HG02981 (cell line): ENCODE results near the gene S100A3.

Experiments
- ATAC-seq: cut with Tn5 transposase; IDR thresholded peaks from one replicate; pipeline ENCODE4 v1.9.1; 2021; ENCODE audit warnings: mild to moderate bottlenecking, moderate library complexity; ENCODE audit not compliant: unreplicated experiment

The S100A3 gene

DNA sequence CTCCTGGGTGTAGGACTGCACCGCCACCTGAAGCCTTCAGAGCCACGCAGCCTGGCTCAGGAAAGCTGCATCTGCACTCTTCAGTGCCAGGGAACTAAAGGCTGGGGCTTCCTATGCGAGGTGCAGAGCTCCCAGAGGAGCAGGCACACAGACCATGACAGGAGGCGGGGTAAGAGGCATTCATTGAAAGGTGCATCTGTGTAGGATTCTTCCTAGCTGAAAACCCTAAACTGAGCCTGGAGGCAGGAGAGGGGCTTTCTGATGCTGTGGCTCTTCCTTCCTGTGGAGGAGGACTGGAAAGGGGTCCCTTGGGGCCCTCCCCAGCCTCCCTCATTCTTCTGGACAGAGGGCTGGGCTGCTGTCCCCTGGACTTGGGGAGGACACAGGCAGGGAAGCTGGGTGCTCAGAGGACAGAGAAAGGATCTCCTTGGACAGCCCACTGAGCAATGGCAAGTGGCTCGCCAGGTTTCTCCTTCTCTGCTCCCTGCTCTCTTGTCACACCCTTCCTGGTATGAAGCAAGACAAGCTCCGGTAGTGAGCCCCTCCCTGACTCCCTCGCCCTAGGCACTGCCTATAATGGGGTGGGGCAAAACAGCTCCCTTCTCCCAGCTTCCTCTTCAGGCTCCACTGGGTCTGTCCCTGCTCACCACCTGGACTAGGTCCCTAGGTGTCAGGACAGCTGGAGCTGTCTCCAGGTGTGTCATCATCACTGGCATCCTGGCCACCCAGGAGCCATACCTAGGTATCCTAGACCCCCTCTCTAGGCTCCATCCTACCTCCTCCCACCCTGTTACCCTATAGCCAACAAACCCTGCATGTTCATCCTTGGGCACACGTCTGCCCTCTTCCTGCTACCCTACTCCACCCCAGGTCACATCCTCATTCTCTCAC, 33.3 kb downstream of the S100A3 start:
- ATAC-seq = no peak

DNA sequence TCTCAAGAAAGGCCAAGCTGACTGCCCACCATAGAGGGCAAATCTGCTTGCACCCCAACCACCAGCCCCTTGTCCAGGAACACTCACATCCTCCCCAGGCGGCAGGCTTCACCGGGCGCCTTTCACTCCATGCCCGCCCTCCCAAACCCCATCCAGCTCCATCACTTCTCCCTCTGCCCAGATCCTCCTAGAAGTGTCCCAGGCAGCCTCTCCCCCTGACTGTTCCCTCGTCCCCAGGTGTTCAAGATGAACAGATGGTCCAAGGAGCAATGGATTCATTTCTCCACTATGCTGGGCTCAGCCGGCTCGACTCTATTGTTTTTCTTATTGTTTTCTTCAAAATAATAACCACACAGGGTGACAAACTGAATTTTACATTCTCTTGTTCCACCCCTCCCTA, 35.4 kb downstream of the S100A3 start:
- ATAC-seq = no peak

DNA sequence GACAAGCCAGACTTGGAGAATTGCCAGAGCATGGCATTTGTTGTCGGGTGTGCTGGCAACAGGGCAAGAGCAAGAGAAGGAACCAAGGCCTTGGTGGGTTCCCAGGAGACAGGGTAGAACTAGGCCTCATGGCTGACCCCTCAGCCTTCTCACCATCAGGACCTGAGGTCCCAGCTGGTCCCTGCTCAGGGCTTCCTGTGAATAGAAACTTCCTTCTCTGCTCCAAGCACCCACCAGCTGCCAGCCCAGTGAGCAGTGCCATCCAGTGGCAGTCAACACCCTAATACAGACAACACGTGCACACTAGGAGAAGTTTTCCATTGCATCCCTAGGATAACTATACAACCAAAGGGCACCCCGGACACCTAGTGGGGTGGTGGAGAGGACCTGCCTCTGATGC, 36.0 kb downstream of the S100A3 start:
- no peak for ATAC-seq

DNA sequence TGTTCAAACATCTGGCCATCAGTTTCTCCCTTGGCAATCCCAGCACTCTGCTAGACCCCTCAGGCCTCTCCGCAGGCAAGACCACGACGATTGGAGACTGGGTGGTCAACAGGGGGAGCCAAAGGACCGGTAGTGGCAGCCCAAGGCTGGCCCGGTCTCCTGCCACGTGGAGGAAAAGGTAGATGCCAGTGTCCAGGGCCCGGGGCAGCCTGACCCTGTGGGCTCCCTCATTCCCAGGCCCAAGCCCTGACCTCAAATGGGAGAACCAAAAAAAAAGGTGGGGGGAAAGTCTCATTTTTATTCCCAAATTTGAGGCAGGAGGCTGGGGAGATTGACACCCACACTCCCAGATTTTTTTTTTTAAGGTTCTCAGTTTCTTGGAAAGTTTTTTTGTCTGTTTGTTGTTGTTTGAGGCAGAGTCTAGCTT, 38.1 kb downstream of the S100A3 start:
- ATAC-seq = no peak

DNA sequence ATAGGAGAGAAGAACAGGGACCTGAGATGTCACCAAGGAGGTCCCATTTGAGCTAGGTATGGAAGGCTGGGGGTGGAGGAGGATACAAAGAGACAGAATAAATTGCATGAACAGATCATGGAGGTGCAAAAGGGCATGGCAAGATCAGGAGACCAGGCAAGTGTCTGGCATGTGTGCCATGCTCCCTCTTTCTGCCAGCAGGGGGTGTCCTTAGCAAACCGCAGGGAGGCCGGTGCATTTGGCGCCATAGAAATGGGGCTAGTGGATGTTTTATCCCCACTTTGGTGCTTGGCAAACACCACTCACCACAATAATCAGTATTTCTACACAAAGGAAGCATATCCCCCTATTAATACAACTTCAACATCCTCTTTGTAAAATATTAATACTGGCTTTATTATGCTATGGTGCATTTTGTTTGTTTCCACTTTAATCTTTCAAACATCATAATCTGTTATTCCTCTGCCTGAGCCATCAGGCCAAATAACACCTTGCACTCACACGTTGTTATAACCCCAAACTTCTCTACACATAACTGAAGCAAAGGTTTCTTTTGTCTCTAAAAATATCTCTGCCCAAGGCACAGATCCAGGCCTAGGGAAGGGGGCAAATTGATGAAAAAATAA, 39.2 kb downstream of the S100A3 start:
- ATAC-seq = no peak

DNA sequence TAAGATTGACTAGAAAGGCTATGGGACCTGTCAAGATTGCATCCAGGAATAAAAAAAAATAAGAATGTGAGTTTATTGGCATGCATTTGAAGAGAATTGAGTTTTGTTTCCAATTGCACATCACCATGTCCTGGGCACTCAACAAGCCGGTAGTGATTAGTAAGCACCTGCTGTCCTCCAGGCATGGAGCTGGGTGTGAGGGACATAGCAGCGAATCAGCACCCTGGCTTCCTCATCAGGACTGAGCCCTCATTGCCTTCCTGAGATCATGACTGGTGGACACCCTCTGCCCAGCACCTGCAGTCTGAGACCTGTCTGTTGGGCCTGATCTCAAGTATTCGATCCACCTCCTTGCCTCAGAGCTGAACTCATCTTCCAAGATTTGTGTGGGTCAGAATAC, 40.0 kb downstream of the S100A3 start:
- no peak for ATAC-seq

DNA sequence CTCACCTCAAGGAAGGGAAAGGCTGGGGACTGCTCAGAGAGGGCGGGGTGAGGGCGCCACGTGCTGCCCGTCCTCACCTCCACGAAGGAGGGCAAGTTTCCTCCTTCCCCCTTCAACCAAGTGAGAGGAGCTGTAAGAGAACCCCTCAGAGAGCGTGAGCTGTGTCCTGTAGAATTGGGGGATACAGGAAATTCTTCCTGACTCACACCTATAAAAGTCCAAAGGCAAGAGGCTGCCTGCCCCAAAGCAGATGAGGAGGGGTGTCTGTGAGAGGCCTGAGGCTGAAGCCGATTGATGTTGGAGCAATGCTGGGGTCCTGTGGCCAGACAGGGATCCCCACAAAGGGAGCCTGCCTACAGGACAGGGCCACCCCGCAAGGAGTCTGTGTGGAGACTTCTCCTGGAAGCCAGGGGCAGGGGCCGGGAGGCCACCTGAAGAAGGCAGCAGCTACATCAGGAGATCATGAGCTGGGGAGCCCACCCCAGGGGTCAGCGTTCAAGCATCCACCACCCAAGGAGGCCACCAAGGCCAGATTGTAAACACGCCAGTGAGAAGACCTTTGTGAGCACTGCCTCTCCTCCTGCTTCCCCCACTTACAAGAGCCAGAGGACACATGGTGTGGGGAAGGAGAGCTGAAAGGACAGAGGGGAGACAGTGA, 41.0 kb downstream of the S100A3 start:
- no peak for ATAC-seq

DNA sequence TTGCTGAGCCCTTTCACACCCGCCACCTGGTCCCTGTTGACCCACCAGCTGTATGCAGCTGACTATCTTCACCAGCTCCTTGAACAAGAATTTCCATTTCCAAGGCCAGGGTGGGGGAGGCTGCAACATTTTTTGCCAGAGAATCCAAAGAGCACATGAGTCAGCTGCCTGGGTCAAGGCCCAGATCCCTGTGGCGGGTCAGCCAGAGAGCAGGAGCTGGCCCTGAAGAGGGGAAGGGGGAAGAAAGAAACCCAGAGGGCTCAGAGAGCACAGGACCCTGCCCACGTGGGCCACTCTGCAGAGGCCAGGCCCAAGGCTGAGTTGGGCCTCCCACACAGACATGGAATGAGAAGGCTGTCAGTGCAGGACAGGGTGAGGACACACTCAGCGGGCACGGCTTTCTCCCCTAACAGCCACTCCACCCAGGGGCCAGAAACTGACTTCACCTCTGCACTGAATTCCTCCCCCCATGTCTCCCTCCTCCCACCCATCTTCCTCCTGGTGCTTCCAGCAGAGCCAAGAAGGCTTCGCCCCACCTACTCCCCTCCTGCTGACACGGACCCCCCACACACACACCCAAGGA, 42.1 kb downstream of the S100A3 start:
- no peak for ATAC-seq

DNA sequence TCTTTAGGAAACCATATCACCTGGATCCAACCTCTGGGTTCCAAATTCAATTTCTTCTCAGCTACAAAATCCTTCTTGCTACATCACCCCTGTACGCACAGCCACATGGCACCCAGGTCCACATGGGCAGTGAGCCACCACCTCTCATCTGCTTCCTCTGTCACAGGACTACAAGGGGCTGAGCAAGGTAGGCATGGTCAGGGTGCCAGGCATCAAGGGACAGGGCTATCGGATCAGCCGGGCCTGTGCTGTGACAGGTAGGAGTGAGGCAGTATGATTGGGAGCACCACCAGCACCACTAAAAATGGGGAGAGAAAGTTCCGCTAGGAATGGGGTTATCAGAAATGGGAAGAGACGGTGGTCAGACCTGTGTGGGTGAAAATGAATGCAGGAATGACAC, 42.7 kb downstream of the S100A3 start:
- ATAC-seq = no peak

DNA sequence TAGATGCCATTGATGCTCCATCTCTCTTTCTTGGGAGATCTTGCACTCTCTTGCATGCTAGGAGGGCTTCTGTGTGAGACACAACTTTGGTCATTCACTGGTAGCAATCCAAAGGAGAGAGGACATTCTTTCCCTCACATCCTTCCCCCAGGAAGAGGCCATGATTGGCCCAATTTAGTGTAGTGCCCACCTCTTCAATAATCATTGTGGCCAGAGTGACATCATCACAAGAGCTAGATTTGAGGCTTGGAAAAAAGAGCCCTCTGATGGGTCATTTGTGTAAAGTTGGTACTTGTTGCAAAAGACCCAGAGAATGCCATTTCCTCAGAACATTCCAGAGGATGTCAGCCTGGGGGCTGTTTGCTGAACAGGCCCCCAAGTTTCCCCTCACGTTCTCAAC, 43.5 kb downstream of the S100A3 start:
- no peak for ATAC-seq

DNA sequence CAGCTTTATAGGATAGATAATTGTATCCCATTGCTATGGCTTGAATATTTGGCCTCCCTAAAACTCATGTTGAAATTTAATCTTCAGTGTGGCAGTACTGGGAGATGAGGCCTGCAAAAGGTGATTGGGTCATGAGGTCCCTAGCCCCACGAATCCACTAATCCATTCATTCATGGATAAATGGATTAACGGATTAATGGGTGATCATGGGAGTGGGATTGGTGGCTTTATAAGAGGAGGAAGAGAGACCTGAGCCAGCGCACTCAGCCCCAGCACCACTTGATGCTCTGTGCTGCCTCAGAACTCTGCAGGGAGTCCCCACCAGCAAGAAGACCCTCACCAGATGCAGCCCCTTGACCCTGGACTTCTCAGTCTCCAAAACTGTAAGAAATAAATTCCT, 45.3 kb downstream of the S100A3 start:
- ATAC-seq = no peak

DNA sequence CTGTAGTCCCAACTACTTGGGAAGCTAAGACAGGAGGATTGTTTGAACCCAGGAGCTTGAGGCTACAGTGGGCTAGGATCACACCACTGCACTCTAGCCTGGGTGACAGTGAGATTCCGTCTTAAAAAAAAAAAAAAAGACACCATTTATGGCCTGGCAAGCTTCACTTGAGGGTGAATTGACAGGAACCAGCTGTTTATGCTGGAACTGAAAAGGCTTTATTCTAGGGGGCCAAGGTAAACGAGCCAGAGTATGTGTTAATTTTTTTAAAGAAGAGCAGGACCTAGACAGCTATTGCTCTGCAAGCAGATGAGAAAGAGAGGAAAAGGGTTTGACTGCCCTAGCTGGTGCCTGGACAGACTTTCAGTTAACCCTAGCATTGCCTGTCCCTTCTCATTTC, 50.3 kb downstream of the S100A3 start:
- ATAC-seq = no peak
